H1 (cell line): Measurements from ENCODE around the gene PPP3CB. TPM values are rescaled to one million over a fixed set of nuclear protein-coding genes. Genes with fewer than 3 reads are reported as not detected.
"Not testable (repeated sequence)": the region's sequence is repeated elsewhere in the genome, so short reads cannot be mapped to it uniquely, and the experiment has no call there.

ENCODE experiments used
- CTCF ChIA-PET: fragments of 300-600 bp; sonication (Branson Sonifier 250); formaldehyde crosslinking; loops from one replicate; lab custom pipeline; 2021; ENCODE audit not compliant: partially characterized antibody; lab: Charles Lee
- POLR2A ChIA-PET: fragments of 300-600 bp; sonication (Branson Sonifier 250); formaldehyde crosslinking; loops from one replicate; lab custom pipeline; 2021; ENCODE audit warnings: inconsistent platforms; ENCODE audit not compliant: partially characterized antibody; lab: Charles Lee
- DNase-seq, 2 experiments: peaks; one replicate each; pipeline versions ENCODE4 v3.0.0 to v3.0.0-alpha.2; 2010 to 2022; ENCODE audit warnings: low spot score in 2 of 2, low read depth in 1 of 2, mixed read lengths in 1 of 2
- FAIRE-seq: peaks from 2 replicates; lab custom pipeline; 2011; peaks lifted over from hg19 to GRCh38; lab: Jason Lieb, UNC
- H2AFZ ChIP-seq: 2 replicates; pipeline ENCODE4 v1.8.1; 2012; ENCODE audit warnings: low read length, inconsistent platforms
- H2AK5ac ChIP-seq: 2 replicates; pipeline ENCODE4 v1.6.1; 2013; ENCODE audit warnings: low read depth, low read length
- H2BK120ac ChIP-seq: replicated peaks from 2 replicates; pipeline ENCODE3; 2013; ENCODE audit warnings: low read depth, low read length, inconsistent platforms
- H2BK12ac ChIP-seq: 2 replicates; pipeline ENCODE4 v1.6.1; 2013; ENCODE audit warnings: low read depth, low read length
- H2BK15ac ChIP-seq: 2 replicates; pipeline ENCODE4 v1.6.1; 2013; ENCODE audit warnings: low read length
- H2BK20ac ChIP-seq: 2 replicates; pipeline ENCODE4 v1.6.1; 2013; ENCODE audit warnings: low read length
- H2BK5ac ChIP-seq: 2 replicates; pipeline ENCODE4 v1.6.1; 2013; ENCODE audit warnings: low read depth, low read length
- H3K14ac ChIP-seq: 2 replicates; pipeline ENCODE4 v1.6.1; 2013; ENCODE audit warnings: inconsistent platforms; ENCODE audit not compliant: insufficient read length
- H3K18ac ChIP-seq: 2 replicates; pipeline ENCODE4 v1.6.1; 2013; ENCODE audit warnings: low read length; ENCODE audit errors: extremely low read depth
- H3K23ac ChIP-seq: 2 replicates; pipeline ENCODE4 v1.6.1; 2013; ENCODE audit warnings: inconsistent platforms; ENCODE audit not compliant: insufficient read length
- H3K23me2 ChIP-seq: 2 replicates; pipeline ENCODE4 v1.6.1; 2013; ENCODE audit warnings: low read depth, low read length
- H3K27ac ChIP-seq: 2 replicates; pipeline ENCODE4 v1.6.1; 2011; ENCODE audit warnings: low read depth, low read length, inconsistent platforms
- H3K27me3 ChIP-seq, 4 experiments: replicated peaks in 1 of 4; 1 replicate in 1 of 4; 2 replicates in 3 of 4; pipeline versions ENCODE4 v1.6.1 to v1.8.1; 2011 to 2013; ENCODE audit warnings: low read length in 3 of 4, mild to moderate bottlenecking in 3 of 4, inconsistent platforms in 2 of 4, mixed read lengths in 2 of 4, moderate library complexity in 1 of 4; ENCODE audit not compliant: control insufficient read depth in 3 of 4, insufficient read depth in 3 of 4; ENCODE audit errors: extremely low read depth in 1 of 4
- H3K36me3 ChIP-seq, 4 experiments: 2 replicates each; pipeline versions ENCODE4 v1.6.1 to v1.8.1; 2011 to 2013; ENCODE audit warnings: mild to moderate bottlenecking in 4 of 4, low read length in 3 of 4, moderate library complexity in 2 of 4, control low read depth in 1 of 4, inconsistent platforms in 1 of 4; ENCODE audit not compliant: insufficient read depth in 4 of 4, control insufficient read depth in 2 of 4
- H3K4ac ChIP-seq: replicated peaks from 2 replicates; pipeline ENCODE3; 2013; ENCODE audit warnings: low read length, low read depth, mixed read lengths, inconsistent platforms; ENCODE audit not compliant: insufficient read length
- H3K4me1 ChIP-seq, 4 experiments: replicated peaks in 1 of 4; 1 replicate in 1 of 4; 2 replicates in 3 of 4; pipeline versions ENCODE4 v1.6.1 to v1.8.1; 2011 to 2013; ENCODE audit warnings: low read length in 3 of 4, inconsistent platforms in 2 of 4, mixed read lengths in 1 of 4; ENCODE audit not compliant: insufficient read depth in 4 of 4, control insufficient read depth in 3 of 4
- H3K4me2 ChIP-seq, 2 experiments: 2 replicates each; pipeline versions ENCODE4 v1.6.1 to v1.8.1; 2011 to 2013; ENCODE audit warnings: low read depth in 2 of 2, low read length in 2 of 2, control low read depth in 1 of 2, inconsistent platforms in 1 of 2, mild to moderate bottlenecking in 1 of 2; ENCODE audit not compliant: insufficient read depth in 1 of 2
- H3K4me3 ChIP-seq, 4 experiments: fragments of 200-600, 300-600 bp in 1 of 4; sonication (generic), shearing (Covaris generic), sonication (Bioruptor Twin) in 1 of 4; 2 replicates each; pipeline versions ENCODE4 v1.5.1 to v1.8.1; 2011 to 2016; ENCODE audit warnings: low read length in 4 of 4, low read depth in 3 of 4, control low read depth in 2 of 4, inconsistent platforms in 2 of 4, mild to moderate bottlenecking in 2 of 4, mixed read lengths in 1 of 4, moderate library complexity in 1 of 4; ENCODE audit not compliant: insufficient read depth in 2 of 4; ENCODE audit errors: extremely low read depth in 1 of 4
- H3K56ac ChIP-seq: replicated peaks from 2 replicates; pipeline ENCODE3; 2013; ENCODE audit warnings: low read depth, mild to moderate bottlenecking, mixed read lengths, low read length, inconsistent platforms; ENCODE audit not compliant: insufficient read length
- H3K79me1 ChIP-seq: 2 replicates; pipeline ENCODE4 v1.6.1; 2013; ENCODE audit warnings: low read depth, low read length, control low read depth
- H3K79me2 ChIP-seq, 2 experiments: 2 replicates each; pipeline versions ENCODE4 v1.6.1 to v1.8.1; 2012 to 2013; ENCODE audit warnings: low read length in 2 of 2, mild to moderate bottlenecking in 2 of 2, inconsistent platforms in 1 of 2; ENCODE audit not compliant: insufficient read depth in 2 of 2, control insufficient read depth in 1 of 2
- H3K9ac ChIP-seq, 4 experiments: replicated peaks in 1 of 4; 1 replicate in 1 of 4; 2 replicates in 3 of 4; pipeline versions ENCODE4 v1.6.1 to v1.8.1; 2011 to 2013; ENCODE audit warnings: low read depth in 3 of 4, low read length in 3 of 4, control low read depth in 2 of 4, mild to moderate bottlenecking in 2 of 4, moderate library complexity in 2 of 4, inconsistent platforms in 1 of 4; ENCODE audit errors: extremely low read depth in 1 of 4
- H3K9me3 ChIP-seq, 2 experiments: 2 replicates each; pipeline versions ENCODE4 v1.6.1 to v1.8.1; 2012 to 2013; ENCODE audit warnings: mild to moderate bottlenecking in 2 of 2, moderate library complexity in 2 of 2, control low read depth in 1 of 2, inconsistent platforms in 1 of 2, low read depth in 1 of 2, low read length in 1 of 2, mixed read lengths in 1 of 2; ENCODE audit not compliant: insufficient read depth in 2 of 2
- H4K20me1 ChIP-seq, 2 experiments: replicated peaks in 1 of 2; 2 replicates each; pipeline versions ENCODE3 to v1.8.1; 2011 to 2013; ENCODE audit warnings: inconsistent platforms in 2 of 2, low read length in 2 of 2, mild to moderate bottlenecking in 1 of 2; ENCODE audit not compliant: insufficient read depth in 2 of 2, control insufficient read depth in 1 of 2
- H4K5ac ChIP-seq: 2 replicates; pipeline ENCODE4 v1.6.1; 2013; ENCODE audit warnings: low read length, low read depth, mixed read lengths, inconsistent platforms; ENCODE audit not compliant: insufficient read length
- H4K8ac ChIP-seq: 2 replicates; pipeline ENCODE4 v1.8.0; 2013; ENCODE audit warnings: mild to moderate bottlenecking, moderate library complexity, low read length, inconsistent platforms; ENCODE audit not compliant: insufficient read depth; ENCODE audit errors: extremely low read depth
- H4K91ac ChIP-seq: replicated peaks from 2 replicates; pipeline ENCODE3; 2013; ENCODE audit warnings: low read length, mixed read lengths, inconsistent platforms; ENCODE audit not compliant: insufficient read length
- WGBS, 2 experiments: shearing (Covaris generic) in 1 of 2; methylation state at CpG; one replicate each; pipeline versions ENCODE4 v1.1.6 to v1.1.7; 2013 to 2015; ENCODE audit warnings: low lambda C conversion rate in 2 of 2, mixed read lengths in 2 of 2, inconsistent platforms in 1 of 2, low coverage in 1 of 2, missing lambda C conversion rate in 1 of 2; ENCODE audit not compliant: insufficient replicate concordance in 2 of 2, insufficient coverage in 1 of 2, insufficient read length in 1 of 2; ENCODE audit errors: extremely low coverage in 1 of 2, missing lambda C conversion rate in 1 of 2; 5-methylcytosine and 5-hydroxymethylcytosine counted together
- polyA plus RNA-seq, 7 experiments: library from polyadenylated mRNA; depleted of rRNA in 3 of 7; stranded (reverse) in 5 of 7; unstranded in 2 of 7; fragments of >200 nt in 5 of 7; fragments of 200-250 nt in 2 of 7; gene quantifications; 1 replicate in 5 of 7; 2 replicates in 1 of 7; 4 replicates in 1 of 7; pipeline versions ENCODE4 v1.2.1 to v1.2.3, GENCODE V29; 2011 to 2013; ENCODE audit warnings: missing spikeins in 2 of 7, mixed read lengths in 2 of 7
- total RNA-seq: library from RNA; stranded (reverse); fragmentation: NEBNext Ultra II Directional; extraction: Animal tissue kit (Norgen Biotek cat#: 25700); gene quantifications from 2 replicates; pipeline ENCODE4 v1.2.1, GENCODE V29; 2021

PPP3CB gene
- total and polyA plus RNA-seq, 2 of the 8 experiments (the other 6 are each of a cell fraction or from before 2014, with no cell fraction given): 10.5 to 36.3 TPM

DNA sequence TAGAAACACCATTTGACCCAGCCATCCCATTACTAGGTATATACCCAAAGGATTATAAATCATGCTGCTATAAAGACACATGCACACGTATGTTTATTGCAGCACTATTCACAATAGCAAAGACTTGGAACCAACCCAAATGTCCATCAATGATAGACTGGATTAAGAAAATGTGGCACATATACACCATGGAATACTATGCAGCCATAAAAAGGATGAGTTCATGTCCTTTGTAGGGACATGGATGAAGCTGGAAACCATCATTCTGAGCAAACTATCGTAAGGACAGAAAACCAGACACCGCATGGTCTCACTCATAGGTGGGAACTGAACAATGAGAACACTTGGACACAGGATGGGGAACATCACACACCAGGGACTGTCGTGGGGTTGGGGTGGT, 101.5 kb downstream of the PPP3CB start:
- H3K79me1 ChIP-seq, H2BK20ac ChIP-seq, H4K20me1 ChIP-seq, H3K14ac ChIP-seq, H4K8ac ChIP-seq, H3K56ac ChIP-seq, H3K18ac ChIP-seq, DNase-seq, POLR2A ChIA-PET, H2BK15ac ChIP-seq, H3K4me2 ChIP-seq, H2BK5ac ChIP-seq, H3K4me3 ChIP-seq, H4K5ac ChIP-seq, CTCF ChIA-PET, H3K9ac ChIP-seq, H2AK5ac ChIP-seq, H3K23me2 ChIP-seq, H3K27me3 ChIP-seq, H3K4me1 ChIP-seq, H2BK12ac ChIP-seq, H2BK120ac ChIP-seq, H4K91ac ChIP-seq, H3K79me2 ChIP-seq, H2AFZ ChIP-seq, H3K23ac ChIP-seq, H3K27ac ChIP-seq, H3K4ac ChIP-seq, H3K9me3 ChIP-seq, FAIRE-seq: not testable (repeated sequence)
- WGBS, 2 experiments: 86% methylated on average over 3 of the region's 4 CpGs; no CpG with 5 or more reads in 1 of the 2 experiments
- peaks cover 7 to 27% (median 18%) of the 10 kb centered on the region in 4 experiments for H3K36me3 ChIP-seq
